ENCODE measurements around the gene GOLGA8N. TPM values are rescaled to one million over a fixed set of nuclear protein-coding genes. Genes with fewer than 3 reads are reported as not detected.

Gene GOLGA8N
- total RNA-seq (2022; extraction: Qiagen RNA extraction) = 0.95 to 2.1 TPM (median 1.2 TPM) in 5 replicates

DNA sequence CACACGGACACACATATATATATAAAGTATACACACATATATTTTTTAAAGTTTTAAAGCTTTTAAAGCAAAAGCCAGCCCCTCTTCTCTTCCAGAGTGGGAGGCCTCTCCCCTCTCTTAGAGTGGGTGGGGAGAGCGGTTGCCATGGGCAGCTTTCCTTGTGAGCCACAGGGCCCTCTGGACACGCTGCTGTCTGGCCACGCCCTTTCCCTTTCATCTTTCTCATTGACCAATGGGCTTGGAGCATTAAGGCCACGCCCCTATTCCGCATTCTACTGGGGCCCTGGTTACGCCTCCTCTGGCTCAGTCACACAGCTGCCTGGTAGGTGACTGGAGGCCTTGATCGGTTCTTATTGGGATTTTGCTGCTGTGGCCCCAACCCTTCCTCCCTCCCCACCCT is at the start of gene GOLGA8N:
TSS of gene GOLGA8N (plus strand) at position 306 of the 400 bp plus-strand sequence.

DNA sequence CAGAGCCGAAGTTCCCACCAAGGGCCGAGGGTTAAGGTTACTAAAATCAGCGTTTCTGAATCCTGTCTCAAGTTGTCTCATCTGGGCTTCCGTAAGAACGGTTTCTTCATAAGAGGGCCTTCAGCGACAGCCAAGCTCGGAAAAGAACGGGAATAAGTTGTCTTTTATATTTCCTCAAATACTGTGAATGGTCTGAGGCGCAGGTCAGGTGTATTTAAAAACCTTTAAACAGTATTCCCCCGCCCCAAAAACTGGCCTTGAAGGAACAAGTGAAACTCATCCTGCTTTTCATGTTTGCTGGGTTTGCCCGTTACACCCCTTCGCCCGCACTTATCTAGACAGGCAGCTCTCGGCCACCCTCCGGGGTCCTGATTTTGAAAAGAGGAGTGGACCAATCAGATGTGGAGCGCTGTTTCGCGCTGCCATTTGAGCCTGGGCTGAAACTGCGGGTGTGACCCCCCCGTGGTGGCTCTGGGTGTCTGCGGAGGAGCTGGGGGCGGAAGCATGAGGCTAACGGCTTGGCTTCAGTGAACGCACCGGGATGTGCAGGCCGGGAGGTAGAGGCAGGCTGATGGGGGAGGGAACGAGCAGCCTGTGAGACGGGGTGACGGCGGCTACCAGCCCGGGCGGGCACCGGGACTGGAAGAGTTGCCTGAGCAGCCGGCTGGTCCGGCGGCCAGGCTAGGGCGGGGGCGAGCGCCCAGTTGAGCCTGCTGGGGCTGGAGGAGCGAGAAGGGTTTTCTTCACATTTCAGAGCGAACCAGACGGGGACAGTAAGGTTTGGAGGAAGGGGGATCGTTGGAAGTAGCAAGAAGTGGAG is 22.0 kb downstream of the GOLGA8N start, which contains the start of gene ARHGAP11A:
TSS of gene ARHGAP11A (plus strand) at position 454 of the 820 bp plus-strand sequence. CDS start 708 bp downstream, outside the sequence.

DNA sequence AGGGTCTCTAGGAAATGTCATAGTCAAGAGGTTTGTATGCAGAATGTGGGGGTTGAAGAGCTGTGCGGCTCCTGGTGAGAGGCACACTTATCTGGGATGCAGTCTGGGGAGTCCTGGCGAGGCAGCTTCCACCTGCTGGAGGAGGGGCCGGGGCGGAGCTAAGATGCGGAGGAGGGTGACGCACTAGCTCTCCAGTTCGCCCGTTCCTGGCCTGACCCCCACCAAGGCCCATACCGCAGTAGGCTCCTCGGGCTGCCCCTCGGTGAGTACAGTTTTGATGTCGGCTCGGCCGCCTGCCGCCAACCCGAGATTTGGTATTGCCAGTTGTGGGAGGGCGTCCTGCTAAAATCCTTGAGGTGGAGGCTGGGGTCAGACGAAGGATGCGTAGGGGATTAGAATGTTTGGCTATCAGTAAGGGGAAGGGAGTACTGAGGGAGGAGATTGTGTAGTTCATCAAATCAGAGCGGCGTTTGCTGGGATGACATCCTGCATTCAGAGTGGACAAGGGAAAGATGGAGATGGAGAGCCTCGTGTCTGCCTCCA is 48.3 kb downstream of the GOLGA8N start, which contains the start of gene SCG5:
TSS of gene SCG5 (plus strand) at position 194 of the 543 bp plus-strand sequence. CDS start 1,883 bp downstream, outside the sequence.

Other genes starting within 250 kb of the GOLGA8N start
- 0.31 to 1.2 TPM (median 0.75 TPM) in 5 replicates for gene GOLGA8K, start 190.2 kb upstream of the GOLGA8N start, total RNA-seq (2022; extraction: Qiagen RNA extraction)
- gene GOLGA8O, start 137.8 kb upstream of the GOLGA8N start, total RNA-seq (2022; extraction: Qiagen RNA extraction) = 0.24 to 0.51 TPM (median 0.30 TPM) in 5 replicates
- 45.6 to 92.6 TPM (median 60.3 TPM) in 5 replicates for gene ARHGAP11A, start 22.0 kb downstream of the GOLGA8N start, total RNA-seq (2022; extraction: Qiagen RNA extraction)
- 1.4 to 2.1 TPM (median 1.9 TPM) in 5 replicates for gene SCG5, start 48.3 kb downstream of the GOLGA8N start, total RNA-seq (2022; extraction: Qiagen RNA extraction)
- 2.4 to 6.9 TPM (median 2.7 TPM) in 5 replicates for gene GREM1, start 124.5 kb downstream of the GOLGA8N start, total RNA-seq (2022; extraction: Qiagen RNA extraction)

All from A549 treated with AZD2906 at 1 μM for 4 hours (cell line).